Stimulated activated CD8-positive, alpha-beta memory T cell treated with anti-CD3 and anti-CD28 coated beads, Interleukin-7, amount 100 ng/mL, for 1 hour (primary cell): ENCODE data around the gene PSMD3.
A peak's percentile ranks its signal among the peaks of the same experiment; 100 is the strongest.

Experiments used
- DNase-seq, 2 donors: peaks; one replicate each; pipeline ENCODE4 v3.0.0-alpha.2; 2020; ENCODE audit warnings: low read depth in 2 of 2

Gene PSMD3

GRCh38 chr17:39960524-39961041 is 20.0 kb upstream of the PSMD3 start:
- DNase-seq, result no peak

GRCh38 chr17:39962642-39963220 is 17.9 kb upstream of the PSMD3 start, which contains the start of gene GSDMA:
Gene GSDMA, plus strand, starts transcription at chr17:39963004. Its CDS starts 2,684 bp downstream, at chr17:39965688.
- DNase-seq, result no peak

- DNase-seq, result no peak
These were observed 16.8 kb upstream of the PSMD3 start for GRCh38 chr17:39963829-39964228.

GRCh38 chr17:39965017-39965699 is 15.4 kb upstream of the PSMD3 start:
- no peak for DNase-seq

- no peak for DNase-seq
These were observed 13.8 kb upstream of the PSMD3 start for GRCh38 chr17:39966771-39967170.

GRCh38 chr17:39968761-39969160 is 11.8 kb upstream of the PSMD3 start:
- no peak for DNase-seq

- DNase-seq, result no peak
These were observed 11.2 kb upstream of the PSMD3 start for GRCh38 chr17:39969375-39969774.

- DNase-seq, result no peak
These were observed 10.4 kb upstream of the PSMD3 start for GRCh38 chr17:39970157-39970692.

GRCh38 chr17:39971076-39971603 is 9.5 kb upstream of the PSMD3 start:
- DNase-seq, result no peak

- no peak for DNase-seq
These were observed 8.3 kb upstream of the PSMD3 start for GRCh38 chr17:39972271-39972670.

GRCh38 chr17:39973496-39973895 is 7.1 kb upstream of the PSMD3 start:
- no peak for DNase-seq

GRCh38 chr17:39974433-39974832 is 6.2 kb upstream of the PSMD3 start:
- DNase-seq, result no peak

- DNase-seq, result no peak
These were observed 4.8 kb upstream of the PSMD3 start for GRCh38 chr17:39975801-39976200.

- no peak for DNase-seq
These were observed 1.5 kb upstream of the PSMD3 start for GRCh38 chr17:39979016-39979670.

- peak in 1 of 2 donors; percentile 15 for DNase-seq
These were observed 685 bp upstream of the PSMD3 start for GRCh38 chr17:39979893-39980350.

- DNase-seq, result no peak
These were observed 667 bp downstream of the PSMD3 start for GRCh38 chr17:39981207-39981741.

GRCh38 chr17:39981766-39982375 is 1.3 kb downstream of the PSMD3 start:
- no peak for DNase-seq

- no peak for DNase-seq
These were observed 7.7 kb downstream of the PSMD3 start for GRCh38 chr17:39988206-39988810.

- DNase-seq, result no peak
These were observed 13.8 kb downstream of the PSMD3 start for GRCh38 chr17:39994448-39994847.

- no peak for DNase-seq
These were observed 14.8 kb downstream of the PSMD3 start for GRCh38 chr17:39995438-39995837.

- DNase-seq, result no peak
These were observed 15.6 kb downstream of the PSMD3 start for GRCh38 chr17:39996162-39996561.
